ENCODE data around the gene WARS2.

- TF ChIP-seq CTCF (conservative IDR thresholded peaks at IDR 0.05) (no peak), EZH2 (IDR thresholded peaks at IDR 0.05; ENCODE audit: low read depth) (no peak)
Measured at GRCh38 chr1:119147661-119148090, 7.2 kb upstream of the WARS2 start.

All from PC-9 (cell line).